ENCODE measurements around the gene NR1I3.

Gene NR1I3

GRCh38 chr1:161185732-161186311, 52.2 kb downstream of the NR1I3 start (continued):
- TF ChIP-seq BCL11B (tag by site-specific recombination; IDR thresholded peaks at IDR 0.05; ENCODE audit: low read depth), result no peak
- no peak for TF ChIP-seq ZNF433 (tag by site-specific recombination; IDR thresholded peaks at IDR 0.05; ENCODE audit: low read depth)
- TF ChIP-seq ZNF121 (tag by site-specific recombination; IDR thresholded peaks at IDR 0.05), result no peak
- TF ChIP-seq ZNF600 (tag by site-specific recombination; IDR thresholded peaks at IDR 0.05), result no peak
- TF ChIP-seq ZNF23 (tag by site-specific recombination; IDR thresholded peaks at IDR 0.05; ENCODE audit: borderline replicate concordance), result no peak
- no peak for TF ChIP-seq ZNF768 (tag by site-specific recombination; IDR thresholded peaks at IDR 0.05)
- TF ChIP-seq ZNF513 (tag by site-specific recombination; IDR thresholded peaks at IDR 0.05), result no peak

GRCh38 chr1:161185282-161185682, 52.7 kb downstream of the NR1I3 start:
- POLR2A ChIA-PET, result no interaction called here
- no peak overlapping the region for H3K27ac ChIP-seq (ENCODE audit: extremely low read depth, low read depth, low read length)

More at GRCh38 chr1:161185282-161185682, 52.7 kb downstream of the NR1I3 start:
- Histone ChIP-seq H3K36me3 (ENCODE audit: control insufficient read depth in 2 of 2, insufficient read depth in 1 of 2, low read length in 2 of 2) (no peaks in the 10 kb centered on the region), H3K4me1 (ENCODE audit: control insufficient read depth, insufficient read depth, low read length) (no peaks in the 10 kb centered on the region), H3K9me3 (ENCODE audit: control insufficient read depth, insufficient read depth, low read depth, low read length) (no peaks in the 10 kb centered on the region), H3K4me3 (ENCODE audit: low read depth, low read length) (no peak overlapping the region)
- CTCF ChIA-PET, result interaction anchor here (1.3 kb wide), 1 partner anchor 40 kb away, joined by 4 read pairs; the partner anchor contains the start of gene TOMM40L
- TF ChIP-seq ZNF423 (tag by site-specific recombination; IDR thresholded peaks at IDR 0.05), result no peak
- TF ChIP-seq ZFHX2 (tag by site-specific recombination; conservative IDR thresholded peaks at IDR 0.05), result 0 out of 2 replicates have a peak, but pooled peaks have one; percentile 28
- no peak for TF ChIP-seq YY1 (tag by site-specific recombination; IDR thresholded peaks at IDR 0.05)
- TF ChIP-seq PRDM10 (tag by site-specific recombination; IDR thresholded peaks at IDR 0.05), result peak; percentile 96
- TF ChIP-seq ZNF585B (tag by site-specific recombination; IDR thresholded peaks at IDR 0.05), result no peak
- no peak for TF ChIP-seq GLI2 (tag by site-specific recombination; IDR thresholded peaks at IDR 0.05; ENCODE audit: borderline replicate concordance, low read depth)
- no peak for TF ChIP-seq ZNF155 (tag by site-specific recombination; IDR thresholded peaks at IDR 0.05)
- TF ChIP-seq ZNF426 (tag by site-specific recombination; IDR thresholded peaks at IDR 0.05), result no peak
- TF ChIP-seq ZNF449 (tag by site-specific recombination; IDR thresholded peaks at IDR 0.05), result no peak
- no peak for TF ChIP-seq ZNF140 (tag by site-specific recombination; IDR thresholded peaks at IDR 0.05)
- peak; percentile 42; the same call in 1 of the 2 replicates for TF ChIP-seq ZNF398 (tag by site-specific recombination; IDR thresholded peaks at IDR 0.05)
- no peak for TF ChIP-seq REST (tag by site-specific recombination; IDR thresholded peaks at IDR 0.05)

Data from HEK293 (cell line).